CD4-positive, alpha-beta T cell treated with Interleukin-15 for 1 hour (primary cell): Measurements from ENCODE around the gene EEIG1.
"Not testable (repeated sequence)": the region's sequence is repeated elsewhere in the genome, so short reads cannot be mapped to it uniquely, and the experiment has no call there.

Source experiments
- DNase-seq: peaks from one replicate; pipeline ENCODE4 v3.0.0-alpha.2; 2020

Gene EEIG1

GRCh38 chr9:127980706-127981558 lies at the start of gene EEIG1:
EEIG1 (minus strand) TSS chr9:127980989; CDS start chr9:127980137, 852 bp downstream.
- peak; percentile 95 for DNase-seq

GRCh38 chr9:128027705-128028104 lies 46.9 kb upstream of the EEIG1 start:
- no peak for DNase-seq

- peak; percentile 58 for DNase-seq
Measured at GRCh38 chr9:128026773-128027541, 46.2 kb upstream of the EEIG1 start.

- peak; percentile 89 for DNase-seq
Measured at GRCh38 chr9:128026255-128026772, 45.5 kb upstream of the EEIG1 start.

- DNase-seq = no peak
Measured at GRCh38 chr9:128025736-128026135, 44.9 kb upstream of the EEIG1 start.

GRCh38 chr9:128024761-128025308 lies 44.0 kb upstream of the EEIG1 start:
- no peak for DNase-seq

- not testable (repeated sequence) for DNase-seq
Measured at GRCh38 chr9:128023671-128024070, 42.9 kb upstream of the EEIG1 start.

GRCh38 chr9:128022886-128023285 lies 42.1 kb upstream of the EEIG1 start:
- DNase-seq = no peak

GRCh38 chr9:128021098-128021497 lies 40.3 kb upstream of the EEIG1 start:
- DNase-seq = no peak

- no peak for DNase-seq
Measured at GRCh38 chr9:128020692-128021091, 39.9 kb upstream of the EEIG1 start.

- no peak for DNase-seq
Measured at GRCh38 chr9:128015696-128016095, 34.9 kb upstream of the EEIG1 start.

- no peak for DNase-seq
Measured at GRCh38 chr9:128011071-128011817, 30.5 kb upstream of the EEIG1 start.

- DNase-seq = no peak
Measured at GRCh38 chr9:128009639-128010038, 28.9 kb upstream of the EEIG1 start.

GRCh38 chr9:128008171-128008570 lies 27.4 kb upstream of the EEIG1 start:
- no peak for DNase-seq

- peak; percentile 94 for DNase-seq
Measured at GRCh38 chr9:128007566-128008138, 26.9 kb upstream of the EEIG1 start.

GRCh38 chr9:128006332-128006996 lies 25.7 kb upstream of the EEIG1 start:
- no peak for DNase-seq

- DNase-seq = no peak
Measured at GRCh38 chr9:128005923-128006322, 25.1 kb upstream of the EEIG1 start.

- DNase-seq = no peak
Measured at GRCh38 chr9:128003966-128004604, 23.3 kb upstream of the EEIG1 start.

GRCh38 chr9:128002959-128003358 lies 22.2 kb upstream of the EEIG1 start:
- no peak for DNase-seq

- no peak for DNase-seq
Measured at GRCh38 chr9:128001779-128002298, 21.1 kb upstream of the EEIG1 start.
